ENCODE data around the gene TMEM229B. TPM values are rescaled to one million over a fixed set of nuclear protein-coding genes. Genes with fewer than 3 reads are reported as not detected.

TMEM229B gene
- total and polyA plus RNA-seq, 2 of the 4 experiments (the other 2 are of a cell fraction): under 0.01 TPM; not detected in 1

DNA sequence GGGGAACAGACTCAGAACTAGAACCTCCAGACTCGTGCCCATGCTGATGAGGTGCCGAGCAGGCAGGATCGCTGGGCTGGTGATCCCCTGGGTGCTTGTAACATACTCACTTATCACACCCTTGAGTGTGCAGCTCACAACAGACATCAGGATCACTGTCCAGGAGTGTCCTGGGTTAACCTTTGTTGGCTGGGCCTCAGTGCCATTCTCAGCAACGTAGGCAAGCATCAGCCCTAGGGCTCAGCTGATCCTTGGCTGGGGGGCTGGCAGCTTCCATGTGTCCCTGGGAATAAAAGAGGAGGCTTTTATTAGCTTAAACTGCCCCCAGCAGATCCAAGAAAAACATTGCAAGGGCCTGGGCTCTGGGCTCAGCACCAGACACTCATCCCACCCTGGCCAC lies 1.6 kb downstream of the TMEM229B start:
- H3K56ac ChIP-seq (ENCODE audit: extremely low read depth, insufficient read depth, low read length): no peak overlapping the region
- CTCF ChIA-PET: no interaction called here
- 73% methylated on average over 3 of the region's 4 CpGs; no CpG with 5 or more reads in 1 of the 2 experiments for WGBS, 2 experiments (ENCODE audit: extremely low coverage in 2 of 2, insufficient read length in 1 of 2)
- no peak overlapping the region for H3K4me3 ChIP-seq (ENCODE audit: insufficient read depth, low read depth, low read length)
- peak overlapping the region; percentile 45 for H2AK9ac ChIP-seq (replicated peaks; ENCODE audit: low read depth, low read length, poor library complexity)
- no peaks in the 10 kb centered on the region for H3K36me3 ChIP-seq (ENCODE audit: control insufficient read depth, insufficient read depth, low read length)
- H3K27me3 ChIP-seq (ENCODE audit: control insufficient read depth, insufficient read depth, low read length): peaks cover 25% of the 10 kb centered on the region; the same call in 1 of the 2 replicates
- H2AK5ac ChIP-seq (ENCODE audit: low read depth, low read length): no peak overlapping the region
- dilution Hi-C loops (cut with HindIII; ENCODE audit: low sequenced_read_pairs, unreplicated experiment): no loop called here
- no peaks in the 10 kb centered on the region for H4K20me1 ChIP-seq (ENCODE audit: insufficient read depth, low read length)
- in situ Hi-C loops (cut with MboI; ENCODE audit: low sequenced_read_pairs): no loop called here
- POLR2A ChIA-PET (ENCODE audit: unreplicated experiment): no interaction called here
- no TSS peak for BruUV-seq (replicated peaks)
- no peak overlapping the region for H4K5ac ChIP-seq (ENCODE audit: low read depth, low read length)
- H3K79me1 ChIP-seq (ENCODE audit: low read depth in 1 of 2, low read length in 2 of 2): no peaks in the 10 kb centered on the region
- no peak overlapping the region for H2AFZ ChIP-seq (replicated peaks; ENCODE audit: low read length, poor library complexity)
- H2BK120ac ChIP-seq (ENCODE audit: low read depth, low read length): no peak overlapping the region
- no peak for TF ChIP-seq FOS (IDR thresholded peaks at IDR 0.05; ENCODE audit: low read depth, low read length)
- H2BK20ac ChIP-seq (ENCODE audit: low read depth, low read length): no peak overlapping the region
- no peaks in the 10 kb centered on the region for H3K9me1 ChIP-seq (ENCODE audit: insufficient read depth, low read length)
- H3K14ac ChIP-seq (replicated peaks; ENCODE audit: low read depth, low read length): no peak overlapping the region
- no peak overlapping the region for H2BK15ac ChIP-seq (ENCODE audit: low read depth, low read length)
- H4K8ac ChIP-seq (ENCODE audit: low read depth in 2 of 2, low read length in 2 of 2): no peak overlapping the region
- no peak overlapping the region for H3K23ac ChIP-seq (ENCODE audit: low read depth, low read length)
- intact Hi-C loops (cut with micrococcal nuclease): no loop called here
- H2BK5ac ChIP-seq (ENCODE audit: low read depth, low read length, poor library complexity, severe bottlenecking): no peak overlapping the region
- no peak overlapping the region for H3K4ac ChIP-seq (ENCODE audit: low read depth, low read length)
- no peak overlapping the region for H4K91ac ChIP-seq (ENCODE audit: insufficient read depth, low read depth, low read length)
- H3K9ac ChIP-seq (ENCODE audit: low read depth, low read length): no peak overlapping the region
- no peaks in the 10 kb centered on the region for H3K4me1 ChIP-seq (ENCODE audit: control insufficient read depth, insufficient read depth, low read length)
- no peak overlapping the region for H3K4me2 ChIP-seq (ENCODE audit: low read depth, low read length)
- DNase-seq (no peak), ATAC-seq (ENCODE audit: low read depth) (no peak)
- no peak overlapping the region for H3K18ac ChIP-seq (ENCODE audit: low read depth, low read length)
- no peak overlapping the region for H3K27ac ChIP-seq (ENCODE audit: insufficient read depth, low read length)
- no peaks in the 10 kb centered on the region for H3K9me3 ChIP-seq (ENCODE audit: control insufficient read depth, insufficient read depth, low read length)
